ENCODE results near the gene PRKACB. TPM values are rescaled to one million over a fixed set of nuclear protein-coding genes. Genes with fewer than 3 reads are reported as not detected.

PRKACB gene
- total RNA-seq, 1 donor from 2014 or later = 23.7 TPM

DNA sequence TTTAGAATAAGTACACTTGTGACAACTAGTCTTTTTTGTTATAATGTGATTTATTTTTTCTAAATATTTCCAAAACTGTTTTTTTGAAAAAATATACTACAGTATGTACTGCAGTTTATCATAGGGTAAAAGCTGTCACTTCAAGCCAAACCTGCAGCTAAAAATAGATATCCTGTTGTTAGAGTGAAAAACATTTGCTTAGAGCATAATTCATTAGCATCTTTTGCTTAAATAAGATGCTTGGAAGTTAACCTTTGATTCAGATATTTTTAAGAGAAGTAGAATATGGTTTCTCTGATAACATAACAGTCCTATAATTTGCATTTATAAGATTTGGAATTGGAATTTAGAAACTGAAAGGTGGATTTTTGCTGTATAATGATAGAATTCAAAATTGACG is 21.5 kb downstream of the PRKACB start:
- intact Hi-C loops (cut with DNase I) = no loop called here
- Histone ChIP-seq H3K27me3 (no peaks in the 10 kb centered on the region), H3K4me3 (no peak overlapping the region)

DNA sequence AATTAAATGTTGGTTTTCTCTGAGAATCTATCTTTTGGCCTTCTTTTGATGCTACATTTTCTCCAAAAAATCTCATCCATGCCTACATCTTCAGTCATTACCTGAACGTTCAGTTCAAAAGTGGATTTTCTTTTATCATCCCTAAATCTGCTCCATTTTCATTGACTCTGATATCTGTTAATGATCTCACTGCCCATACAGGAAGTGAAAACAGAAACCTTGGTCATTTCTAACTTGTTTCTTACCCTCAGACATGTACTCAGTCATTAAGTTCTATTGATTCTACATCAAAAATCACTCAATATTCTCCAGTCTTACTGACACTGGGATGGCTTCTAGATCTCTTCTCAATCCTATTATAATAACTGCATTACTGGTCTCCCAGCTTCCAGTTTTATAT is 22.7 kb downstream of the PRKACB start:
- H3K9me3 ChIP-seq = no peaks in the 10 kb centered on the region
- intact Hi-C loops (cut with DNase I) = no loop called here
- no peak for DNase-seq (ENCODE audit: low spot score in 2 of 2)

More for the DNA sequence above, 21.5 kb downstream of the PRKACB start:
- H3K36me3 ChIP-seq = no peaks in the 10 kb centered on the region
- H3K27ac ChIP-seq = no peak overlapping the region
- peaks cover 0 to 2% of the 10 kb centered on the region in 2 donors for H3K4me1 ChIP-seq
- no peak for DNase-seq (ENCODE audit: low spot score in 2 of 2)
- TF ChIP-seq, protein P1, sequence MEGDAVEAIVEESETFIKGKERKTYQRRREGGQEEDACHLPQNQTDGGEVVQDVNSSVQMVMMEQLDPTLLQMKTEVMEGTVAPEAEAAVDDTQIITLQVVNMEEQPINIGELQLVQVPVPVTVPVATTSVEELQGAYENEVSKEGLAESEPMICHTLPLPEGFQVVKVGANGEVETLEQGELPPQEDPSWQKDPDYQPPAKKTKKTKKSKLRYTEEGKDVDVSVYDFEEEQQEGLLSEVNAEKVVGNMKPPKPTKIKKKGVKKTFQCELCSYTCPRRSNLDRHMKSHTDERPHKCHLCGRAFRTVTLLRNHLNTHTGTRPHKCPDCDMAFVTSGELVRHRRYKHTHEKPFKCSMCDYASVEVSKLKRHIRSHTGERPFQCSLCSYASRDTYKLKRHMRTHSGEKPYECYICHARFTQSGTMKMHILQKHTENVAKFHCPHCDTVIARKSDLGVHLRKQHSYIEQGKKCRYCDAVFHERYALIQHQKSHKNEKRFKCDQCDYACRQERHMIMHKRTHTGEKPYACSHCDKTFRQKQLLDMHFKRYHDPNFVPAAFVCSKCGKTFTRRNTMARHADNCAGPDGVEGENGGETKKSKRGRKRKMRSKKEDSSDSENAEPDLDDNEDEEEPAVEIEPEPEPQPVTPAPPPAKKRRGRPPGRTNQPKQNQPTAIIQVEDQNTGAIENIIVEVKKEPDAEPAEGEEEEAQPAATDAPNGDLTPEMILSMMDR (IDR thresholded peaks at IDR 0.05) = no peak
- no peaks in the 10 kb centered on the region for H3K9me3 ChIP-seq

DNA sequence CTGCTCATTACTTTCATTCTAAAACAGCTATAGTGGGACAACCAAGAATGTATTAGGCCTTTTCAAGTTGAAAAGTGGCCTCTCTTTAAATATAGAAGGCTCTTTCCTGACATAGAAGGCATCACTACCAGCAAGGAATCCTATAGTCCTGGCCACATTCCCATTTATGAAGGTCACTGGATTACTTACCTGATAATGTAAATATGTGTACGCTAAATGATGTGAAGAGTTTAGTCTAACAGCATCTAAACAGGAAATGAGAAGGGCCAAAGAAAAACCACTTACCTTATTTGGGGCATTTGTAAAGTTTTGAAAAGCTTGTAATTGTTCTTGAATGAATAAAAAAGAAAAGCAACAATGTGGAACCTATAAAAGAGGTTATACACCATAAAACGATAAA is 24.7 kb downstream of the PRKACB start:
- no peak for DNase-seq (ENCODE audit: low spot score in 2 of 2)
- peaks cover 0 to 2% of the 10 kb centered on the region in 2 donors for H3K4me1 ChIP-seq
- intact Hi-C loops (cut with DNase I) = no loop called here
- H3K36me3 ChIP-seq = no peaks in the 10 kb centered on the region
- H3K27me3 ChIP-seq = no peaks in the 10 kb centered on the region
- H3K27ac ChIP-seq = no peak overlapping the region
- no peak overlapping the region for H3K4me3 ChIP-seq
- H3K9me3 ChIP-seq = no peaks in the 10 kb centered on the region
- TF ChIP-seq, protein P1 (IDR thresholded peaks at IDR 0.05) = no peak

More for the DNA sequence above, 22.7 kb downstream of the PRKACB start:
- TF ChIP-seq, protein P1 (IDR thresholded peaks at IDR 0.05) = no peak
- no peaks in the 10 kb centered on the region for H3K36me3 ChIP-seq
- H3K4me3 ChIP-seq = no peak overlapping the region
- H3K27me3 ChIP-seq = no peaks in the 10 kb centered on the region
- H3K4me1 ChIP-seq = peaks cover 0 to 2% of the 10 kb centered on the region in 2 donors
- H3K27ac ChIP-seq = no peak overlapping the region

DNA sequence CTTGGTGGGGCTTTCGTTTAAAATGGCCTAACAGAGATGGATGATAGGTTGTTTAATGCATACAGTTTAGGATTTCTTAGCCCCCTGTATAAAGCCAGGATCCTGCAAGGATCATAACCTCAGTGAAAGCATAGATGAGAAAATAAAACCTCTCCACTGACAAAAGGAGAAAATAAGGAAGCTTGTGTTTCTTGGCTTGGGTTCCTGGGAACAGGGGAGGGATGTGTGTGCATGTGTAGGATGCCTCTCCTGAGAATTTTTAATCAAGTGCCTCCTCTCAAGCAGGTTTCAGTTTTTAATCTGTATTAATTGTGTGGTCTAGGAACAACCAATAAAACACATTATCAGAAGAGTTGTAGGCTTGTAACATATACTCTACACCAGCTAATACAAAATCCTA is 26.1 kb downstream of the PRKACB start:
- H3K4me3 ChIP-seq = no peak overlapping the region
- DNase-seq (ENCODE audit: low spot score in 2 of 2) = no peak
- no peaks in the 10 kb centered on the region for H3K27me3 ChIP-seq
- no peaks in the 10 kb centered on the region for H3K36me3 ChIP-seq
- H3K27ac ChIP-seq = no peak overlapping the region
- TF ChIP-seq, protein P1 (IDR thresholded peaks at IDR 0.05) = no peak
- peaks cover 0 to 2% of the 10 kb centered on the region in 2 donors for H3K4me1 ChIP-seq
- intact Hi-C loops (cut with DNase I) = no loop called here
- no peaks in the 10 kb centered on the region for H3K9me3 ChIP-seq

DNA sequence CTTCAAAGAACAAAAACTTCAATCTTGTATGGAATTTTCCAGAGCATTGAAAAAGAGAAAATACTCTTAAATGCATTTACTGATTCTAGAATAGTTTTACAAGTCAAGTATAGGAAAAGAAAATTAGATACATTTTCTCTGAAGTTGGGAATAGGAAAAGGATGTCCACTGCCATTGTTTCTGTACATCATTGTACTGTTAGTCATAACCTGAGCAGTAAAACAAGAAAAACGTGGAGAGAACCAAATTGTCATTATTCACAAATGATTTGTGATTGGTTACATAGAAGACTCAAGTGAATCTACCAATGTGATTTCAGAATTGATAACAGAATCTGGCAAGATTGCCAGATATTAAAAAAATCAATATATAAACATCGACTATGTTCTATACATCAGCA is 27.4 kb downstream of the PRKACB start:
- Histone ChIP-seq H3K4me1 (peaks cover 0 to 2% of the 10 kb centered on the region in 2 donors), H3K27ac (no peak overlapping the region), H3K9me3 (no peaks in the 10 kb centered on the region), H3K36me3 (no peaks in the 10 kb centered on the region), H3K4me3 (no peak overlapping the region), H3K27me3 (no peaks in the 10 kb centered on the region)
- intact Hi-C loops (cut with DNase I) = no loop called here
- DNase-seq (ENCODE audit: low spot score in 2 of 2) = no peak
- TF ChIP-seq, protein P1 (IDR thresholded peaks at IDR 0.05) = no peak

- Histone ChIP-seq H3K4me3 (no peak overlapping the region), H3K27ac (no peak overlapping the region), H3K4me1 (peaks cover 0 to 2% of the 10 kb centered on the region in 2 donors), H3K9me3 (no peaks in the 10 kb centered on the region), H3K36me3 (no peaks in the 10 kb centered on the region), H3K27me3 (no peaks in the 10 kb centered on the region)
- no peak for DNase-seq (ENCODE audit: low spot score in 2 of 2)
- TF ChIP-seq, protein P1 (IDR thresholded peaks at IDR 0.05) = no peak
- intact Hi-C loops (cut with DNase I) = no loop called here
Observed at GRCh38 chr1:84174051-84174556, 30.0 kb downstream of the PRKACB start.
